Measurements from ENCODE around the gene CD53.
"Not testable (repeated sequence)": the region's sequence is repeated elsewhere in the genome, so short reads cannot be mapped to it uniquely, and the experiment has no call there.

Gene CD53

GRCh38 chr1:110918016-110918415, 45.1 kb downstream of the CD53 start:
- DNase-seq = no peak

DNA sequence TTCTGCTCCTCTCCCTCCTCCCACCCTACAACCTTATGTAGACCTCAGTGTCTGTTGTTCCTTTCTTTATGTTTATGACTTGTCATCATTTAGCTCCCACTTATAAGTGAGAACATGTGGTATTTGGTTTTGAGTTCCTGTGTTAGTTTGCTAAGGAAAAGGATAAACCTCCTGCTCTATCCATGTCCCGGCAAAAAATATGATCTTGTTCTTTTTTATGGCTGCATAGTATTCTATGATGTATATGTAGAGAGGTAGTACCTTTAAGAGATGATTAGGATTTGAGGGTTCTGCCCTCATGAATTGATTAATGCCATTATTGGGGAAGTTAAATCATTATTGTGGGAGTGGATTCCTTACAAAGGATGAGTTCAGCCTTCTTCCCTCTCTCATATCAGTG, 49.0 kb downstream of the CD53 start:
- DNase-seq = no peak

GRCh38 chr1:110927484-110928075, 54.6 kb downstream of the CD53 start:
- no peak for DNase-seq

GRCh38 chr1:110928191-110928590, 55.2 kb downstream of the CD53 start:
- DNase-seq = peak; percentile 42

DNA sequence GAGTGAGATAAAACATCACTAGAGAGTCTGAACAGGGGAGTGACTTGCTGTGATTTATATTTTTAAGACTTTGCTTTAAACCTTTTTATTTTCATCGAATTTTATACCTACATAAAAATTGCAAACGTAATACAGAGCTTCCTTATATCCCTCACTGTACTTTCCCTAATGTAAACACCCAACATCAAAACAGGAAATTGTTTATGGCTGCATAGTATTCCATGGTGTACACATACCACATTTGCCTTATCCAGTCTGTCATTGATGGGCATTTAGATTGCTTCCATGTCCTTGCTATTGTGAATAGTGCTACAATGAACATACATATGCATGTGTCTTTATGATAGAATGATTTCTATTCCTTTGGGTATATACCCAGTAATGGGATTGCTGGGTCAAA, 56.0 kb downstream of the CD53 start:
- DNase-seq = no peak

GRCh38 chr1:110931097-110931496, 58.1 kb downstream of the CD53 start:
- not testable (repeated sequence) for DNase-seq

DNA sequence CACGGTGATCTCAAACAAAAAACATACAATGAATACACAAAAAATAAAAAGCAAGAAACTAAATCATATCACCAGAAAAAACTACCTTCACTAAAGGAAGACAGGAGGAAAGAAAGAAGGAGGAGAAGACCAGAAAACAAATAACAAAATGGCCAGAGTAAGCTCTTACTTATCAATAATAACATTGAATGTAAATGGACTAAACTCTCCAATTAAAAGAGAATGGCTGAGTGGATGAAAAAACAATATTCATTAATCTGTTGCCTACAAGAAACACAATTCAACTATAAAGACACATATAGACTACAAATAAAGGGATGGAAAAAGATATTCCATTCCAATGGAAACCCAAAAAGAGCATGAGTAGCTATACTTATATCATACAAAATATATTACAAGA, 63.6 kb downstream of the CD53 start:
- no peak for DNase-seq

DNA sequence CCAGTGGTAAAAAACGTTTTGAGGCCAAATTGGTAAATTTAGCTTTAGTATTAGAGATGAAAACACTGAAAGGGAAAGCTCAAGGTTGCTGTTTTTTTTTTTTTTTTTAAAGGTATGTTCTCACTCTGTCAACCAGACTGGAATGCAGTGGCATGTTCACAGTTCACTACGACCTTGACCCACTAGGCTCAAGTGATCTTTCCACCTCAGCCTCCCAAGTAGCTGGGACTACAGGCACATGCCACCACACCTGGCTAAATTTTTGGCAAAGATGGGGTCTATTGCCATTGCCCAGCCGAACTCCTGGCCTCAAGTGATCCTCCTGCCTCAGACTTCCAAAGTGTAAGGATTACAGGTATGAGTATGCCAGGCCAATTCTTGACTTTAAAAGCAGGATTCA, 71.9 kb downstream of the CD53 start:
- DNase-seq = no peak

DNA sequence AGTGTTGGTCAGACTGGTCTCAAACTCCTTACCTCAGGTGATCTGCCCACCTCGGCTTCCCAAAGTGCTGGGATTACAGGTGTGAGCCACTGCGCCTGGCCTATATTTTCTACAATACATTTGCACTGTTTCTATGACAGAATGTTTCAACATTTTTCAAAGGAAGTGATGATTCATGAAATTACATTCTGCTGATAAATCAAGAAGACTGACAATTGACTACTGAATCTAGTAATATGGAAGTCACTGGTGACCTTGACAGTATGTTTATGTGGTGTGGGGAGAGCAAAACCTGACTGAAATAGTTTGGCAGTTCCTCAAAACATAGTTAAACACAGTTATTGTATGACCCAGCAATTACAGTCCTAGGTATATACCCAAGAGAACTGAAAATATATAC, 72.7 kb downstream of the CD53 start:
- DNase-seq = no peak

- peak; percentile 26 for DNase-seq
These were observed 75.3 kb downstream of the CD53 start for GRCh38 chr1:110948038-110948810.
